HG02610 (cell line): ENCODE data around the gene ITPK1.

ENCODE experiments used
- ATAC-seq: cut with Tn5 transposase; IDR thresholded peaks from one replicate; pipeline ENCODE4 v1.9.1; 2021; ENCODE audit warnings: mild to moderate bottlenecking, moderate library complexity; ENCODE audit not compliant: unreplicated experiment

ITPK1 gene

DNA sequence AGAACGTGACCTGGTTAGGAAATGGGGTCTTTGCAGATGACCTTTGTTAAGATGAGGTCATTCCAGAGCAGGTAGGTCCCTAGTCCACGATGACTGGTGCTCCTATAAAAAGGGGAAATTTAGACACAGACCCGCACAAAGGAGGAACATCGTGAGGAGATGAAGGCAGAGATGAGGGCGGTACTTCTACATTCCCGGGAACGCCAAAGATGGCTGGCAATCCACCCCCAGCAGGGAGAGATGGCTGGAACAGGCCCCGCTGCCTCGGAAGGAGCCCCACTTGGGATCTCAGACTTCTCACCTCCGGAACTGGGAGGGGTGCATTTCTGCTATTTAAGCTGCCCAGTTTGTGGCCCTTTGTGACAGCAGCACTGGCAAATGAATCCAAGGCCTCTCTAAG is 85.0 kb downstream of the ITPK1 start:
- no peak for ATAC-seq

DNA sequence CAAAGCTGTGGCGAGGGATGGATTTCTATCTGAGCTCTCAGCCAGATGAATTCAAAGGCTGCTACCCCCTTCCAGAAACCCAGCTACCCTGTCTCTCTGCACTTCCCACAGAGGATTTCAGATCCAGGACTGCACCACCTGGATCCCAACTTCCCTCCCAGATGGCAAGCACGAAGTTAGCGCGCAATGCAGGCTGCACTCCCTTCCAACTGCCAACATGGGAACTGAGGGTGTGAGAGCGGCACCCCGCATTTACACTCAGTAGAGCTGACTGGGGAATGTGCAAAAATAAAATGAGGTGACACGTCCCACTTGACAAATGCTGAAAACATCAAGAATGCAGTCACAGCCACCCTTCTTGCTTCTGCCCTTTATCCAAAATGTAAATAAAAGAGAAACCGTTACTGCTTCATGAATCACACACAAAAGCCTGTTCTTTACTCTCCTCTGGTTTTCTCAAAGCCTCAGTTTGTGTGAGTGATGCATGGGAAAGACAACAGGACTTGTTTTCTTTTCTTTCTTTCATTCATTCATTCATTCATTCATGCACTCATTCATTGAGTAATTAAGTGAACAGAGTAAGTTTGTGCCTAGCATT is 85.7 kb downstream of the ITPK1 start:
- ATAC-seq: no peak

DNA sequence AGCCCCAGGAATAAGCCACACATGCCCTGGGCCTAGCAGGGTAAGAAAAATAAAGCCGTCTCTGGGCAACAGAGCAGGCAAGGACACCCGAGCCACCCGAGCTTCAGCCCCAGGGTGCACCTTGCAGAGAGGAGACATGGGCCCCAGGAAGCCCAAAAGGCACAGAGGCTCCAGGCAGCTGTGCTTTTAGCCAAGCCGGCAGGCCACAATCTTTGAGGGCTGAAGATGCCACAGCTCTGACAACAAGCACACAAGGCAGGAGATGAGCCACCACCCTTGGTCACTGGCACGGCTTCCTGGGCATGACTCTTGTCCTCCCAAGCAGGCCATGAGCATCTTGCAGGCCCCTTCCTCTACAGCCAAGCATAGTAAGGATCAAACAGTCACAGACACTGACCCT is 86.3 kb downstream of the ITPK1 start:
- no peak for ATAC-seq

DNA sequence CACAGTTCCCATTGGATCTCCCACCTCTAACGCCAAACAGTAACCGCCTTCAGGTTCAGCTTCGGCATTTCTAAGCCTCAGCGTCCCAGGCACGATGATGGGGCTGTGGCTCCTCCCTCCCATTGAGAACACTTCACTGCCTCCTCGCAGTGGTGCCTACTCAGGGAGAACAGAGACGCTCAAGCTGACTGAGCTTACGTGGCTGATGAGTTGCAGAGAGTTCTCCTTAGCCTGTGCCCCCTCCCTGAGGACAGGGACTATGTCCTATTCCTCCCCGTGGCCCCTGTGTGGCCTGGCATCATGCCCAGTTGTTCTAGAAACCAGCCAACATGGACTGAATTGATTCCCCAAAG is 87.0 kb downstream of the ITPK1 start:
- no peak for ATAC-seq

DNA sequence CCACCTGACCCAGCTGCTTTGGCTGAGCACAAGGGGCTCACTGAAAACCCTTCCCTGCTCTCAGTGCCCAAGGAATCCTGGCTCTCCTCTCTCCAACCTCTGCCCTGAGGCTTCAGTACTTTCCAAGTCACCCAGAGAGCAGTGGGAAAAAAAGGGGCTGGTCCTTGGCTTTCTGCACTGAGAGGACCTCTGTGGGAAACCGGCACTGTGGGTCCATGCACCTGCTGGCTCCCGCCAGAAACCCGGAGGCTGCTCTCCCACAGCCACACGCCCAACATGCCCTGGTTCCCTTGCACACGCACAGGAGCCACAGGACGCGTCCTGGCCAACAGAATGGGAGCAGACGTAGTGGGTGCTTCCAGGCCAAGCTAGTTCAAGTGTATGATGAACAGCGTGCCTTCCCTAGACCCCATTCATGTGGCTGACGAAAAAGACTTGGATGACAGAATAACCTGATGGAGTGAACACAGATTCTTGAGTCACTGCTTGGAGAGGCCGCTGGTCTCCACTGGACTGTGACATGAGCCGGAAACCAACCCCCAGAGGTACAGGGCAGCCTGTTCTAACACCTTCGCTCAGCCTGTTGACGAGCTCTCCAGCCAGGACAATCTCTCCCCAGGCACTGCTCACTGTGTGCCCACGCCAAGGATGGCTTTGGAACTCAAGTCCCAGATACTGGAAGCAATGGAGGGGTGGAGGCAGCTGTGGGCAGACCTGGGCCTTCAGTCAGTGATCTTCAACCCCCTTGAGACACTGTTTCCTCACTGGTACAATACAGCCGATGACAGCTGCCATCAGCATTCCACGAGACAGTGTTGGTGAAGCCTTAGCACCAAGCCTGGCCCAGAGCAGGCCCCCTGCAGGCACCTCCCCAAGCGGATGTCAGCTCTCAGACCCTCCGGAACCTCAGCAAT is 87.7 kb downstream of the ITPK1 start:
- no peak for ATAC-seq

DNA sequence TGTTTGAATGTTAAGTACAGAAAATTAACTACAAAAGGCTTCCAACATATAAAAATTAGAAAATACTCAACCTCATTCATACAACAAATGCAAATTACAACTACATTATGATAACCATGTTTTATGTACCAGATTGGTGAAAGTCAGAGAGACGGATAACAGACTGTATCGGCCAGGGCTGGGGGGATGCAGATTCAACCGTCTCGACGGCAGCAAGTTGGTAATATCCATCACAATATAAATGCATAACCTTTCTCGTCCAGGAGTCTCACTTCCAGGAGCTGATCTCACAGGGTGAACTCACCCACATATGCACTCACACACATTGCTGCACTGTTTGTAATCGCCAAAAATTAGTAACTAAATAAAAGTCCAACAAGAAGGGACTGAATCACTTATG is 89.4 kb downstream of the ITPK1 start:
- ATAC-seq: no peak

DNA sequence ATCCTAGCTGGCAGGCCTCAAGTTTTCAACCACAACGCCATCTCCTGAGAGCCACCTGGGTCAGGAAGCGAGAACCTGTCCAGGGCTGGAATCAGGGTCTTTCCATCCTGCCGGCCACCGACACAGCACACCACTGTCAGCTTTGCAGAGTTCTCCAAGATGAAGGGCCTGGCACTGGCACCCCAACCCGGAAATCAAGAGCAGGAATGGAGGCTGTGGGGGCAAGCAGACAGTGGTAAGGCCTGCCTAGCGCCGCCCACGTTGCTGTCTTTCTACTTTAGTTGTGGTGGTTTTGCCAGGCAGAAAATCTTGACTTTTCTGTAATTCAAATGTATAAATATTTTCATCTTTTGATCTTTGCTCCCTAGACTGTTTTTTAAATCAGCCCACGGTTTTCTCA is 90.7 kb downstream of the ITPK1 start:
- no peak for ATAC-seq

DNA sequence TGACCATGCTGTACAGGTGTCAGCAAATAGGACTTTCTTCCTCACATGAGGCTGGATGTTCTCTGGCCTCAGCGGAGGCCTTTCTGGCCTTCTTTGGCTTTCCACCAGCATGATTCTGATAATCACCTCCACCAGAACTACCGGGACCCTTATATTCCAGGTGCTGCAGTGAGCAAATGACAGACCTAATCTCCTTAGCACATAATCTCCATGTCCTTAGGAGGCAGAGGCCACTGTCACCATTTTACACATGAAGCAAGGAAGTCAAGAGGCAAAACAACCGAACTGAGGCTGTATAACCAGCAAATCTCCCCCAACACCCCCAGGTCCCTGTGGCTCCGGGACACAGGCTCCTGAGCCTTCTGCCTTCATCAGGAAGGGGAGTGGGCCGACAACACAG is 91.2 kb downstream of the ITPK1 start:
- ATAC-seq: no peak

DNA sequence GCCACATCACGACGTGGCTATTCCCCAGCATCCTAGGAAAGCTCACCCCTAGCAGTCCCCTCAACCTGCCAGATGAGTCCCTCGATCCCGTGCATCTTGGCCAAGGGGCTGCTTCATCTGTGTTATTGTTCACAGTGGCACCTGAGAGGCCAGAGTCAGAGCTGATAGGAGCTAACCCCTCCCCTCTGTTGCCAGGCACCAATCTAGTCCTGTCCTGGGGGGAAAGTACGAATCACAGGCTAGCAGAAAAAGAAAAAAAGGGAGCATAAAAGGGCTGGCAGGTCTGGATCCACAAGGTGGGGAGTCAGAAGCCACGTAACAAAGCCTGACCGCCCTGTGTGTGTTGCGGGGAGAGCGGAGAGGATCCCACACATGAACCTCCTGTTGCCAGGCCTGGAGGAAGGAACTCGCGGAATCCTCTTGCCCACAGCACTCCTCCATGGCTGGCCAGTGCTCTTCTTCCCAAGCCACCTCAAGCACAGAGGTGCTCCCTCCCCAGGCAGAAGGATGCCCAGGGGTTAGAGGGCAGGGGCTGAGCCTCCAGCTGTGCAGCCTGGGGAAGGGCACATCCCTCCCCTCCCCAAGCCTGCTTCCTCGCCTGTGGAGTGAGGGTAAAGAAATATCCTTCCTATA is 91.8 kb downstream of the ITPK1 start:
- ATAC-seq: no peak

DNA sequence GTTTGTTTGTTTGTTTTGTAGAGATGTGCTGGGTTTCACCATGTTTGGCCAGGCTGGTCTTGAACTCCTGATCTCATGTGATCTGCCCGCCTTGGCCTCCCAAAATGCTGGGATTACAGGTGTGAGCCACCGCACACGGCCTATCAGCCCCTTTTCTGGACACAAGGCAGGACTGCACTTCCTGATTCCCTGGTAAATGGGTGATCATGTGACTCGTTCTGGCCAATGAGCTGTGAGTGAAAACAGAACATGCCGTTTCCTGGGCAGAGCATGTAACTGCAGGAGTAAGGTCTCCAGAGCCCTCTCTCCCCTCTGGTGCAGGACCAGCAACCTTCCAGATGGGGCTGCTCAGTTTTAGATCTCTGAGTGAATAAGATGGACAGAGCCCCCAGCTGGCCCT is 92.7 kb downstream of the ITPK1 start:
- ATAC-seq: no peak

DNA sequence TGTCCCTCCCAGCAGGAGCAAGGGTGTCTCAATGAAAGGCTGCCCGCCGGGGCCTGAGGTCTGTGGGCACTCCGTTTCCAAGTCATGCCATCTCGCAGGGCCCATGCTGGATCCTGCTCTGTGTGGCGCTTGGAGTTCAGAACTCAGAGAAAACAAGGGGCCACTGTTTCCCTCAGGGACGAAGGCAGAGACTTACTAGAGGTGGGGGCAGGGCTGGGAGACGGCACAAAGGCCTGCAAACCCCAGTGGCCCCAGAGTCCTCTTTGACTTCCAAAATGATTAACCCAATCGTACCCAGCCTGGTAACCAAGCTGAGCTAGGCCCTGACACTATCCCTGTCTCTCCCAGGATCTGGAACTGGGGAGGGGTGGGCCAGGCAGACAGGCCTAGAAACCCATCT is 95.8 kb downstream of the ITPK1 start:
- ATAC-seq: no peak

DNA sequence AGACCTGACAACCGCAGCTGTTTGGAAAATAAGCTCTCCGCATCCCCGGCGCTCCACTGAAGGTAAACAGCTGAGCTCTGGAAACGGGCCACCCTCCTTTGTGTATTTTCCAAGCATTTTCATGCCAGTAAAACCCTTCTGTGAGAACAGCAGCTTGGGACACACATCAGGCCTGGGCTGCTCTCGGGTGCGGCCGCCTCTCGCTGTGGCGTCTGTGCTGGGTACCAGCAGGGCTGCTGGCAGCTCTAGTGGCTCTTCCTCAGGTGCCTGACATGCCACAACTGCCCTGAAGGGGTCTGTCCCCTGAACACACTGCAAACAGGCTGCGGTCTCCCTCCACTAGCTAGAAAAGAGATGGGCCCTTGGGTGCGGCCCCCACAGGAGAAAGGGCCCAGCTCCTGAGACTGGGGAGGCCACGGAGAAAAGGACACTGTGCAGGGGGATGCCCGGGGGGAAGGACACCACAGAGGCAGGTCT is 96.3 kb downstream of the ITPK1 start:
- ATAC-seq: no peak

DNA sequence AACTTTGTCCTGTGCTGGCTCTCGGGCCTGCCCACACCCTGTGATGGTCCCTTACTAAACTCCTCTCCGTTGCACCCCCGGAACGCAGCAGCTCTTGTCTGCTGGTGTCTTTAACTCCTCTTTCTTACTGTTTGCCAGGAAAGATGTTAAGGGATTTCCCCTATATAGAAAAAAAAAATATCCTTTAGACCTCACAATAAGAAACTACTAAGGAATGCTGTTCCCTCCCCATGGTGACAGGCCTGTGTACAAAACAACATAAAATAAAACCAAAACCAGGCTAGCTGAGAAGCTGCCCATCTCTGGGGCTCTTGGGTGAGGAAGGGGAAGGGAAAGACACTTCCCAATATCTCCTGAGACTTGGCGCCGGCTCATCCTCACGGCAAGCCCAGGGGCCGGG is 97.4 kb downstream of the ITPK1 start:
- ATAC-seq: no peak

DNA sequence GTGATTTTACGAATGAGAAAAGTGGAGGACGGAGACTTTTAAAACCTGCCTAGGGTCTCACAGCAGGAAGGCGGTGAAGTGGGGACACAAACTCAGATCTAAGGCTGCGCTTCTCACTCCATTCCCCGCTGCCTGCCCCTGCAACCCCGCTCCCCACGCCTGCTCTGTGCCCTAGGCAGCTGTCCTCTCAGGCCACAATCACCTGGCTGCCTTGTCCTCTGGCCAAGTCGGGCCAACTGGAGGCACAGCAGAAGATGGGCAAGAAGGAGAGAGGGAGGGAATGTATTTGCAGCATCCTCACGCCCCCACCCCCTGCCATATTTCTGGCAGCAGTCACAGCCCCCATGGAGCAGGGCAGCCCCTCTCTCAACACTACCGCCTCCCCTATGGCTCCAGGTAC is 97.8 kb downstream of the ITPK1 start:
- no peak for ATAC-seq

DNA sequence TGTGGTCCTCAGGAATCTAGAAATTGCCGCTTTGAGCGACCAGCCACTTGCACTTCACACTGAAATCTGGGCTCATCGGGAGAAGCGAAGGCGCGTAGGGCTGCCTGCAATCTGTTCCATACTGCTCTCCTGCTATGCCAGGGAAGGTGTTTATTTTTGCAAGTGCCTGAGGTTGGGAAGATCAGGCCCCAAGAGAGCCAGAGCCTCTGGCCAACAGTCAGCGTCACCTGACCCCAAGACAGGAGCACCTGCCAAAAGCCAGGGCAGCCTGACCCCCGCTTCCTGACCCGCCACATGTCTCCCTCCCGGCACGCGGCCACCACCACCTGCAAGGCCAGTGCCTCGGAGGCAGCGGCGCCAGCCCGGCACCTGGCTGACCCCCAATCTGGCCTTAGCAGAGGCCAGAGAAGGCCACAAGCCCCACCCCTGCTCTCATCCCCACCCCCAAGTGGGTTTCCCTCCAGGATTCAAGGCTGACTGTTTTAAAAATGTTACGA is 98.4 kb downstream of the ITPK1 start:
- ATAC-seq: no peak

DNA sequence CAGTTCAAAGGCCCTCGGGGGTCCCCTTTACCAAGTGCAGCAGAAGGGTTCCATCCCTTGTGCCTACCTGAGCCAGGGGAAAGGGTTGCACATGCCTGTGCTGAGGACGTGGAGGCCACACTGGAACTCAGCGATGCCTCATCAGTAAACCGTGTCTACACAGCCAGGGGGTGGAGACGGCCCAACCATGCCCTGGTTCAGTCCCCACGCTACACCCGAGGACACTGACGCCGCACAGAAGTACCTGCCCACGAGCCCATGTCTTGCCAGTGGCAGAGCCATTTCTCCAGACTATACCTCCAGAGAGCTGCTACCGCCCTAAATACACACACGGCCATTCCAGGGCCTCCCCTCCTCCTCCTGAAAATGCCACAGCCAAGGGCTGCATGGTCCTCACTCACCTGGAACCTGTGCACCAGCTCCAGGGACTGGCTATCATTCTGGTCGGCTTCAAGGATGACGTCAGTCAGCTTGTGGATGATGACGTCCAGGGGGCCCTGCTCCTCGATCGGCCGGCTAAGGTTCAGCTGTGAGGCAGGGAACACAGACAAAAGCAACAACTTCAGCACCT is 99.4 kb downstream of the ITPK1 start:
- ATAC-seq: no peak

DNA sequence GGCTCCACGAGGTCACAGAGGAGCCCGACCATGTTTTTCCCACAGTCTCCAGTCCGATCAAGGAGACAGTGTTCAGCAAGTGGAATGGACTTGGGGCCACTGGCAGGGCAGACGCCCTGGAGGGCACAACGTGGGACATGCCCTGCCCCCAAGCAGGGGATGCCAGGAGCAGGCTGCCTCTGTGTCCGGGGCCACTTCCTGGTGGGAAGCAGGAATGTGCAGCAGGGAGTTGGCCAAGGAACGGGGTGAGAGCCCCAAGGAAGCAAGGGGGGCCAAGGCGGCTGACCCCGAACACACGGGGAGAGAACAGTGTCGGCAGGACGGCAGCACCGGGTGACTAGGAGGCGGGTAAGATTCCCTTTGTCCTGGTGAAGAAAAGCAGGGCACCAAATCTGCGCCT is 100.2 kb downstream of the ITPK1 start:
- no peak for ATAC-seq

DNA sequence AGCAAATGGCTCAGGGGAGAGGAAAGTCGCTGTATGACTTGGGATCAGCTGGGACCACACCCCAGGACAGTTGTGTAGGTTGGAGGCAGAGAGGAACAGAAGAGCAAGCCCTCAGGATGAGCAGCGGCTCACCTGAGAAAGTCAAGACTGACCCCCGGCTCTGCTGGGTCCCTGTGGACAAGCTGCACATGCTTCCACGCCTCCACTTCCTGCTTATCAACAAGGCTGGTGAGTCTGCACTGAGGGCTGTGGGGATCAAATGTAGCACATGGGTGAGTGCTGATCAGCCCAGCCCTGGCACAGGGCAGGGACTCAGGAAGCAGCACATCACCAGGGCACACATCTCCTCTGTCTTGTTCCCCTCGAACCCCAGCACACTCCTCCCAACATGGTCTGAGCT is 100.7 kb downstream of the ITPK1 start:
- no peak for ATAC-seq

DNA sequence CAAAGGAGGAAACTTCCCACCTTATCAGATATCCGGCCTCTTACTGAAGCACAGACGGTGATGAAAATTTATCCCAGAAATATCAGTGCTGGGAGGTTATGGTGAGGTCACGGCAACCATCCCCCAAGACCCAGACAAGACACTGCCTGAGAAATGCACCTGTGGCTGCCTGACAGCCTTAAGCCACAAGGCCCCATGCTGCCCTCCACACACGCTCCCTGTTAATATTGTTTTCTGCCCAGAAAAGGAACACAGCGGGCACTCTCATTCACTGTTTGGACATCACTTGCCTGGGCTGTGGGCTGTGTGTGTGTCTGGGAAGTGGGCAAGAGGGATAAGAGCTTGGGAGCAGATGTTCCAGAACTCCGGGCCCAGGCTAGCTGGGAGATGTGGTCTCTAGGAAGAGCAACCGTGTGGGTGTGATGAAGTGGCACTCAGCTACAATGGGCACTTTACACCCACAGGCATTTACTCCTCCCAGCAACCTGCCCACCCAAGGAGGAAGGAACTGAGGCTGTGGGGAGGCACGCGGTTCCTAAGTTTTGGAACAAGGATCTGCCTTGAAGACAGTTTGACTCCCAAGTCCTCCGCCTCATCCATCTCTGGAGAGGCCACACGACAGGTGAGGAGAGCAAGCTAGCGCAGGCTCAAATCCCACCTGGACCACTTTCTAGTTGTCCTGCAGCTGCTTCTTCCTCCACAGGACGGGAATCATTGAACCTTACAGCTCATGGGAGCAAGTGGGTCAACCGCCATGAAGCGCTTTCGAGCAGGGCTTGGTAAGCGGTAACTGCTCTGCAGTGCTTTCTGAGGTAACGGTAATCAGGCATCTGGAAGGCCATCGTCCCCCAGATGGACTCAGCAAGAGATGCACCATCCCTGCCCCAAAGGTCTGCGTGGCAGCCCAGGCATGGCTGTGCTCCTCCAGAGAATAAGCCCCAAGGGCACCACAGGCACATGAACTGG is 101.4 kb downstream of the ITPK1 start:
- no peak for ATAC-seq

DNA sequence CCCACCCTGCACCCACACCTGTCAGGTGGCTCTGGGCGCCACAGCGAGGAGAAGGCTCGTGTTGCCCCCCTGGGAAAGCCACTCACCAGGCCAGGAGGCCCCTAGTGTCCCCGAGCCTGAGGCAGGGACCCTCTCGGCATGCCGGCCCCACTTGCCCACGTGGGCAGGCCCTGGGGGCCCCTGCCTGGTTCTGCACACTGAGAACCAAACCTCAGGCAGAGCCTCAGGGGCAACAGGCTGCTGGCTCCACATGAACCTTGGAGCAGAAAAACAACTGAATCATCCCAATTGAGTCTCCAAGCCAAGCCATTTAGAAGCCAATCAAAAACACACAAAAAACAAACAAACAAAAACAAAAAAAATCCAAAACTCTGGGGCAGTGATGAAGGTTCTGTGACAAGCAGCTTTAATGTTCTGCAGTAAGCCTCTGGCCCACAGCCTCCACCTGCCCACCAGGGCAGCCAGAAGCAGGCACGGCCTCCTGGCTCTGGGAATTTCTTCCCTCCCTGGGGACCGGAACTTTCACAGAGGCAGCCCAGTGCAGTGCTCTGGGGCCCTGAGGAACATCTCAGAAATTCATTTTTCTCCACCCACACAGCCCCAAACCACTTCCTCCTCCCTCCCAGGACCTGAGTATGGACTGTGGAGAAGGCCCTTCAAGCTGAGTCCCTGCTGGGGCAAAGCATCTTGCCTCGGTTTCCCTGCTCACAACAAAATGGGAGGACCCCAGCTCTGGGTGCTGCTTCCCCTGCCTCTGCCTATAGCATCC is 102.6 kb downstream of the ITPK1 start:
- peak; percentile 74 for ATAC-seq
